Neural cell (in vitro differentiated cells): ENCODE measurements around the gene LMNB1.

Experiments used
- EZH2 ChIP-seq: fragments of 200-600, 300-800 bp; shearing (Covaris generic), sonication (generic); IDR thresholded peaks from 2 replicates; pipeline ENCODE4 v1.6.1; 2014; ENCODE audit warnings: antibody characterized with exemption, low read length, borderline replicate concordance, mild to moderate bottlenecking; ENCODE audit not compliant: insufficient read depth, poor library complexity, severe bottlenecking
- POLR2AphosphoS5 ChIP-seq: IDR thresholded peaks from 2 replicates; pipeline ENCODE4 v1.6.1; 2012
- TF ChIP-seq, protein P1 (sequence below): fragments of 450-650 bp; IDR thresholded peaks from 2 replicates; pipeline ENCODE4 v1.5.1; 2014; ENCODE audit warnings: antibody characterized with exemption, mild to moderate bottlenecking, moderate library complexity; ENCODE audit not compliant: poor library complexity, severe bottlenecking
- TF ChIP-seq, protein P2 (sequence below): IDR thresholded peaks from 2 replicates; pipeline ENCODE4 v1.6.1; 2012; ENCODE audit warnings: borderline replicate concordance

DNA sequence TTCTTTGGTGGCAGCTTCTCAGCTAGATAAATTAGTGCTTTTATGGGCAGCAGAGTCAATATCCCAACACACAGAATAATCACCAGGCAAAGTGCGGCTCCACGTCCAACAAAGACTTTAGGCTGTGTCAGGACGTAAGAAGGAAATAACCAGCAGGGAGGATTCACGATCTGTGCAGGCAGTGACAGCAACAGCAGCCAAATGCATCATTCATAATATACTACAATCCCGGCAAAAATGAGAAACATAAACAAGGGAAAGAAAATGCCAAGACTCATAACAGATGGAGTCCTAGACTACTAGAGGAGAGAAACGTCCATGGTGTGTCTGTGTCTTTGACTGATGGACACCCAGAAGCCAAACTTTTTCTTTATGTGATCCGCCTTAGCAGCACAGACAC is 100.7 kb downstream of the LMNB1 start:
- TF ChIP-seq, protein P1, sequence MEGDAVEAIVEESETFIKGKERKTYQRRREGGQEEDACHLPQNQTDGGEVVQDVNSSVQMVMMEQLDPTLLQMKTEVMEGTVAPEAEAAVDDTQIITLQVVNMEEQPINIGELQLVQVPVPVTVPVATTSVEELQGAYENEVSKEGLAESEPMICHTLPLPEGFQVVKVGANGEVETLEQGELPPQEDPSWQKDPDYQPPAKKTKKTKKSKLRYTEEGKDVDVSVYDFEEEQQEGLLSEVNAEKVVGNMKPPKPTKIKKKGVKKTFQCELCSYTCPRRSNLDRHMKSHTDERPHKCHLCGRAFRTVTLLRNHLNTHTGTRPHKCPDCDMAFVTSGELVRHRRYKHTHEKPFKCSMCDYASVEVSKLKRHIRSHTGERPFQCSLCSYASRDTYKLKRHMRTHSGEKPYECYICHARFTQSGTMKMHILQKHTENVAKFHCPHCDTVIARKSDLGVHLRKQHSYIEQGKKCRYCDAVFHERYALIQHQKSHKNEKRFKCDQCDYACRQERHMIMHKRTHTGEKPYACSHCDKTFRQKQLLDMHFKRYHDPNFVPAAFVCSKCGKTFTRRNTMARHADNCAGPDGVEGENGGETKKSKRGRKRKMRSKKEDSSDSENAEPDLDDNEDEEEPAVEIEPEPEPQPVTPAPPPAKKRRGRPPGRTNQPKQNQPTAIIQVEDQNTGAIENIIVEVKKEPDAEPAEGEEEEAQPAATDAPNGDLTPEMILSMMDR, result no peak
- TF ChIP-seq, protein P2, sequence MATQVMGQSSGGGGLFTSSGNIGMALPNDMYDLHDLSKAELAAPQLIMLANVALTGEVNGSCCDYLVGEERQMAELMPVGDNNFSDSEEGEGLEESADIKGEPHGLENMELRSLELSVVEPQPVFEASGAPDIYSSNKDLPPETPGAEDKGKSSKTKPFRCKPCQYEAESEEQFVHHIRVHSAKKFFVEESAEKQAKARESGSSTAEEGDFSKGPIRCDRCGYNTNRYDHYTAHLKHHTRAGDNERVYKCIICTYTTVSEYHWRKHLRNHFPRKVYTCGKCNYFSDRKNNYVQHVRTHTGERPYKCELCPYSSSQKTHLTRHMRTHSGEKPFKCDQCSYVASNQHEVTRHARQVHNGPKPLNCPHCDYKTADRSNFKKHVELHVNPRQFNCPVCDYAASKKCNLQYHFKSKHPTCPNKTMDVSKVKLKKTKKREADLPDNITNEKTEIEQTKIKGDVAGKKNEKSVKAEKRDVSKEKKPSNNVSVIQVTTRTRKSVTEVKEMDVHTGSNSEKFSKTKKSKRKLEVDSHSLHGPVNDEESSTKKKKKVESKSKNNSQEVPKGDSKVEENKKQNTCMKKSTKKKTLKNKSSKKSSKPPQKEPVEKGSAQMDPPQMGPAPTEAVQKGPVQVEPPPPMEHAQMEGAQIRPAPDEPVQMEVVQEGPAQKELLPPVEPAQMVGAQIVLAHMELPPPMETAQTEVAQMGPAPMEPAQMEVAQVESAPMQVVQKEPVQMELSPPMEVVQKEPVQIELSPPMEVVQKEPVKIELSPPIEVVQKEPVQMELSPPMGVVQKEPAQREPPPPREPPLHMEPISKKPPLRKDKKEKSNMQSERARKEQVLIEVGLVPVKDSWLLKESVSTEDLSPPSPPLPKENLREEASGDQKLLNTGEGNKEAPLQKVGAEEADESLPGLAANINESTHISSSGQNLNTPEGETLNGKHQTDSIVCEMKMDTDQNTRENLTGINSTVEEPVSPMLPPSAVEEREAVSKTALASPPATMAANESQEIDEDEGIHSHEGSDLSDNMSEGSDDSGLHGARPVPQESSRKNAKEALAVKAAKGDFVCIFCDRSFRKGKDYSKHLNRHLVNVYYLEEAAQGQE, result no peak
- TF ChIP-seq EZH2 (no peak), POLR2AphosphoS5 (no peak)
